Smooth muscle cell of the umbilical artery (primary cell): ENCODE results near the gene SLC35B2. TPM values are rescaled to one million over a fixed set of nuclear protein-coding genes. Genes with fewer than 3 reads are reported as not detected.

ENCODE experiments used
- total RNA-seq: library from RNA; depleted of rRNA; stranded (reverse); fragments of >200 nt; gene quantifications from 2 replicates; pipeline ENCODE4 v1.2.3, GENCODE V29; 2014

SLC35B2 gene
- 105 and 143 TPM in 2 replicates for total RNA-seq

GRCh38 chr6:44257025-44257752 lies at the start of gene SLC35B2:
TSS of gene SLC35B2 (minus strand) at chr6:44257528. CDS start at chr6:44257410, 118 bp downstream.

GRCh38 chr6:44269921-44270525 lies 12.7 kb upstream of the SLC35B2 start, which contains the start of gene TMEM151B:
TSS of gene TMEM151B (plus strand) at chr6:44270450. CDS start at chr6:44270743, 293 bp downstream.

GRCh38 chr6:44265007-44265721 lies 7.8 kb upstream of the SLC35B2 start, which contains the start of gene NFKBIE:
TSS of gene NFKBIE (minus strand) at chr6:44265551. CDS start at chr6:44265346, 205 bp downstream.

GRCh38 chr6:44246663-44247337 lies 10.5 kb downstream of the SLC35B2 start, which contains the start of gene HSP90AB1:
TSS of gene HSP90AB1 (plus strand) at chr6:44247101. CDS start at chr6:44248630, 1,529 bp downstream.

GRCh38 chr6:44223319-44224028 lies 33.9 kb downstream of the SLC35B2 start, which contains the start of gene SLC29A1:
TSS of gene SLC29A1 (plus strand) at chr6:44223595. CDS start at chr6:44227314, 3,719 bp downstream.

GRCh38 chr6:44216677-44217331 lies 40.5 kb downstream of the SLC35B2 start, which contains the start of gene MYMX:
TSS of gene MYMX (plus strand) at chr6:44216926. CDS start at chr6:44217472, 546 bp downstream.

Other genes with a start within 250 kb of the SLC35B2 start
- 28.6 and 48.4 TPM in 2 replicates for gene MRPL14, start 130.1 kb downstream of the SLC35B2 start, total RNA-seq
- 25.5 and 56.4 TPM in 2 replicates for gene TMEM63B, start 130.0 kb downstream of the SLC35B2 start, total RNA-seq
- not detected in 2 replicates for gene CAPN11, start 98.7 kb downstream of the SLC35B2 start, total RNA-seq
- gene MYMX, start 40.6 kb downstream of the SLC35B2 start, total RNA-seq = not detected in 2 replicates
- 1.8 and 11.9 TPM in 2 replicates for gene SLC29A1, start 33.9 kb downstream of the SLC35B2 start, total RNA-seq
- 599 and 807 TPM in 2 replicates for gene HSP90AB1, start 10.4 kb downstream of the SLC35B2 start, total RNA-seq
- 5.6 and 6.1 TPM in 2 replicates for gene NFKBIE, start 8.0 kb upstream of the SLC35B2 start, total RNA-seq
- gene TMEM151B, start 12.9 kb upstream of the SLC35B2 start, total RNA-seq = 0.05 TPM in 1 of 2 replicates, not detected in the other
- gene AARS2, start 55.8 kb upstream of the SLC35B2 start, total RNA-seq = 16.3 and 23.6 TPM in 2 replicates
- not detected in 2 replicates for gene SPATS1, start 85.1 kb upstream of the SLC35B2 start, total RNA-seq
- gene CDC5L, start 130.2 kb upstream of the SLC35B2 start, total RNA-seq = 18.7 and 23.6 TPM in 2 replicates